Activated T-cell treated with anti-CD3 and anti-CD28 coated beads, Interleukin-2, amount 50 U/mL, for 24 hours (primary cell): ENCODE measurements around the gene NAPB.
"Not testable (repeated sequence)": the region's sequence is repeated elsewhere in the genome, so short reads cannot be mapped to it uniquely, and the experiment has no call there.

Source experiments
- DNase-seq: peaks from one replicate; pipeline ENCODE4 v3.0.0-alpha.2; 2020
- H3K27ac Mint-ChIP-seq: 2 replicates; pipeline ENCODE4 v1.8.0; 2020; ENCODE audit warnings: mild to moderate bottlenecking, mixed read lengths
- H3K27me3 Mint-ChIP-seq: 2 replicates; pipeline ENCODE4 v1.8.0; 2020; ENCODE audit warnings: mixed read lengths
- H3K36me3 Mint-ChIP-seq: 2 replicates; pipeline ENCODE4 v1.8.0; 2020; ENCODE audit warnings: low read depth, mixed read lengths
- H3K4me1 Mint-ChIP-seq: 2 replicates; pipeline ENCODE4 v1.8.0; 2020; ENCODE audit warnings: low read depth, mixed read lengths
- H3K4me3 Mint-ChIP-seq: 2 replicates; pipeline ENCODE4 v1.8.0; 2020; ENCODE audit warnings: mild to moderate bottlenecking, moderate library complexity, mixed read lengths
- H3K9me3 Mint-ChIP-seq: 2 replicates; pipeline ENCODE4 v1.8.0; 2020; ENCODE audit warnings: mixed read lengths

Gene NAPB

DNA sequence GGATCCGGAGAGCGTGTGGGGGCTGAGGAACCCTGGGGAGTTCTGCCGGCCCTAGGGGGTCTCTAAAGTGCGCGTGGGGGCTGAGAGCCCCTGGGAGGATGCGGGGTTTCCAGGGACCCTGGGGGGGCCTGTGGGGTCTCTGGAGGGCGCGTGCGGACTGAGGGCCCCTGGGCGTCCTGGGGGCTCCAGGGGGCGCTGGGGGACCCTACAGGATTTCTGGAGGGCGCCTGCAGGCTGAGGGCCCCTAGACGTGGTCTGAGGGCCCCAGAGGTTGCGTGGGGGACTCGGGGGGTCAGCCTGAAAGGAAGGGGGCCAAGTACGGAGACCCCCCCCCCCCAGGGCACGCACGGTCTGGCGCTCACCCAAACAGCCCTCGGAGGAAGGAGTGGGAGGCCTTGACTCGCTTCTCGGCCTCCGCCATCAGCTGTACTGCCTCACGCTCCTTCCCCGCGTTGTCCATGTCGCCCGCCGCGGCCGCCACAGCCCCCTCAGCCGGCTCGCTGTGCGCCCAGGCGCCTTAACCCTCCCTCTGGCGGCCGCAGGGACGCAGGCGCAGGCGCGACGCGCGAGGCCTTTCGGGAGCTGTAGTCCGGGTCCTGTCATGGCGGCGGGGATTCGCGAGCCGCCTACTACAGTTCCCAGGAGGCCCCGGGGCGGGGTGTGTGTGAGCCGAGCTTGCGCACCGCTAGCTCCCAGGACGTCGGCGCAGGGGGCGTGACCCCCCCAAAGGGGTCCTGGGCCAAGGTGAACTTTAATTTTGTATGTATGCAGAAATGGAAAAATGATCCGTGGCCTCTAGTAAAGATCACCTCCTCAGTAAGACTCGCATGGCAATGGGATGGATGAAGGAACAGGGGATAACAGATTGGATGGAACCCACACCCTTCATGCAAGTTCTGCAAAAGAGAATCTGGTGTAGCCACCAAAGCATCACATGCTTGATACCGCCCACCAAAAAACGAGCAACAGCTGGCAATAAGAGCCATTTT, at the start of gene NAPB:
TSS of gene NAPB (minus strand) at position 546 of the 989 bp plus-strand sequence. CDS start at position 460, 86 bp downstream.
- DNase-seq = peak; percentile 93
- Mint-ChIP-seq H3K36me3 (peaks cover 4% of the 10 kb centered on the region), H3K4me1 (peaks cover 36% of the 10 kb centered on the region), H3K9me3 (no peaks in the 10 kb centered on the region), H3K27me3 (peaks cover 16% of the 10 kb centered on the region), H3K27ac (peak within 1 kb of the TSS; percentile 86), H3K4me3 (peak within 1 kb of the TSS; percentile 87)

DNA sequence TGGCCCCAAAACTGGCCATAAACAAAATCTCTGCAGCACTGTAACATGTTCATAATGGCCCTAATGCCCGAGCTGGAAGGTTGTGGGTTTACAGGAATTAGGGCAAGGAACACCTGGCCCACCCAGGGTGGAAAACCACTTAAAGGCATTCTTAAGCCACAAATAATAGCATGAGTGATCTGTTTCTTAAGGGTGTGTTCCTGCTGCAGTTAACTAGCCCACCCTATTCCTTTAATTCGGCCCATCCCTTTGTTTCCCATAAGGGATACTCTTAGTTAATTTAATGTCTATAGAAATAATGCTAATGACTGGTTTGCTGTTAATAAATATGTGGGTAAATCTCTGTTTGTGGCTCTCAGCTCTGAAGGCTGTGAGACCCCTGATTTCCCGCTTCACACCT, 45.7 kb upstream of the NAPB start:
- not testable (repeated sequence) for DNase-seq, H3K36me3 Mint-ChIP-seq, H3K27ac Mint-ChIP-seq, H3K4me1 Mint-ChIP-seq, H3K4me3 Mint-ChIP-seq
- peaks cover 23% of the 10 kb centered on the region for H3K9me3 Mint-ChIP-seq
- H3K27me3 Mint-ChIP-seq = peaks cover 58% of the 10 kb centered on the region

DNA sequence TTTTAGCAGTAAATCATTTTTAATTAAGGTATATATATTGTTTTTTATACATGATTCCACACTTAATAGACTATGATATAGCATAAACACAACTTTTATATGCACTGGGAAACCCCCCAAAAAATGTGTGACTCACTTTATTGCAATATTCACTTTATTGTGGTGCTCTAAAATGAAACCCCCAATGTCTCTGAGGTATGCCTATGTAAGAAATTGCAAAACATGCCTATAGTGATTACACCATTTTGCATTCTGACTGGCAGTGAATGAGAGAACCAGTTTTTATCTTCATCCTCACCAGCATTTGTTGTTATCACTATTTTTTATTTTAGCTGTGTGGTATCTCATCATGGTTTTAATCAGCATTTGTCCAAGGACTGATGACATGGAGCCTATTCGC, 39.9 kb upstream of the NAPB start:
- H3K27ac Mint-ChIP-seq = no peak overlapping the region
- H3K36me3 Mint-ChIP-seq = no peaks in the 10 kb centered on the region
- H3K27me3 Mint-ChIP-seq = peaks cover 26% of the 10 kb centered on the region
- peaks cover 7% of the 10 kb centered on the region for H3K4me1 Mint-ChIP-seq
- peaks cover 10% of the 10 kb centered on the region for H3K9me3 Mint-ChIP-seq
- no peak overlapping the region for H3K4me3 Mint-ChIP-seq
- no peak for DNase-seq

DNA sequence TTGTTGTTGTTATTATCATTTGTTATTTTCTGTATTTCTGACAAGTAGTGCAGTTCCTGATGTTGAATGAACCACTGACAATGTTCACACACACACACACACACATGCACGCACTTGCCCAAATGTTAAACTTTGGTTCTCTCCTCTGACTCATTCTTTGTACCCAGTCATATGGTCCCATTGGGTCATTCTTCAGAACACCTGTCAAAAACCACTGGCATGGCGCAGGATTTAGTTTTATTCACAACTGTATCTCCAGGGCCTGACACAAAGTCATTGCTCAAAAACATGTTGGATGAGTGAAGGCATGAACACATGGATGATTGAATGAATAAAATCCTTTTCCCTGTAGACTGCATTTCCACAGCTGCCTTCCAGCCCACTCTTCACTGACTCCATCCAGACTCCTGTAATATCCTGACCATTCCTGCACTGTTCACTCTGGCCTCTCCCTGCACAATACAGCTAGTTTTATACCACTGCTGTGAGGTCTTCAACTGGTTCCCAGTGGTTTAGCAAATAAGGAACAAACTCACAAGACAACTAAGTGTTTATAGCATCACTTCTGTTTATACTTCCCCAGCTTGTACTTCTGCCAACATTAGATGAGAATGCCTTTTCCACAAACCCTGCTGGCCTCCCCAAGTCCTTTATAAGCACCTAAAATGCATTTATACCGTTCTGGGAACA, 38.3 kb upstream of the NAPB start:
- Mint-ChIP-seq H3K27me3 (peaks cover 15% of the 10 kb centered on the region), H3K27ac (no peak overlapping the region), H3K36me3 (no peaks in the 10 kb centered on the region), H3K4me3 (no peak overlapping the region), H3K4me1 (peaks cover 12% of the 10 kb centered on the region), H3K9me3 (no peaks in the 10 kb centered on the region)
- no peak for DNase-seq

DNA sequence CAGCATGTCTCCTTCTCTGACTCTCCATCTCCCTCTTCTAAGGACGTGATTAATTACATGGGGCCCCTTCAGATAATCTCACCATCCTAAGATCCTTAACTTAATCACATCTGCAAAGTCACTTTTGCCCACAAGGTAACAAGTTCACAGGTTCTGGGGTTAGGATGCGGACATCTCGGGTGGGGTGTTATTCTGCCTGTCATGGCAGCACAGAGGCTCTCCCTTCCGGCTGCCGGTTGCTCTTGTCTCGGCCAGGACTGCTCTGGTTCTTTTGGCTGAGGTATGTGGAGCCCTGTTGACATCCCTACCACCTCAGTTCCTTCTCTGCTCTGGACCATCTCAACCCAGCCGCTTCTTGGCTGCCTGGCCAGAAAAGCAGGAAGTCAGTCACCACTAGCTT, 35.6 kb upstream of the NAPB start:
- Mint-ChIP-seq H3K27ac (no peak overlapping the region), H3K9me3 (no peaks in the 10 kb centered on the region), H3K36me3 (no peaks in the 10 kb centered on the region), H3K4me1 (peaks cover 12% of the 10 kb centered on the region), H3K27me3 (no peaks in the 10 kb centered on the region), H3K4me3 (no peak overlapping the region)
- no peak for DNase-seq

DNA sequence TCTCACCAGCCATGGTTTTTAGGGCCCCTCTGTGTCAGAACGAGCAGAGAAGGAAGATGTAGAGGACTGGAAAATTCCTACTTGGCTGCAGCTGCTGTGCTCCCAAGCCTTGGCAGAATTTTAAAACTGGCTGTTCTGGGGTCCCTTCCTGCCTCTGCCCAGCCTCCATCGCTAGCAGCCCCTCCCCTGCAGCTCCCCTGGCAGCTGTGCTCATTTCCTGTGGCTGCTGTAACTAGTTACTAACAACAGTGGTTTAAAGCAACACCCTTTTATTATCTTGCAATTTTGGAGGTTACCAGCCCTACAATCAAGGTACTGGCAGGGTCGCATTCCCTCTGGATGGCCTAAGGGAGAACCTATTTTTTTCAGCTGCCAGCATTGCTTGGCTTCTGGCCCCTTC, 35.1 kb upstream of the NAPB start:
- Mint-ChIP-seq H3K9me3 (no peaks in the 10 kb centered on the region), H3K4me3 (no peak overlapping the region), H3K27me3 (no peaks in the 10 kb centered on the region), H3K36me3 (no peaks in the 10 kb centered on the region), H3K4me1 (peaks cover 12% of the 10 kb centered on the region), H3K27ac (no peak overlapping the region)
- DNase-seq = no peak

DNA sequence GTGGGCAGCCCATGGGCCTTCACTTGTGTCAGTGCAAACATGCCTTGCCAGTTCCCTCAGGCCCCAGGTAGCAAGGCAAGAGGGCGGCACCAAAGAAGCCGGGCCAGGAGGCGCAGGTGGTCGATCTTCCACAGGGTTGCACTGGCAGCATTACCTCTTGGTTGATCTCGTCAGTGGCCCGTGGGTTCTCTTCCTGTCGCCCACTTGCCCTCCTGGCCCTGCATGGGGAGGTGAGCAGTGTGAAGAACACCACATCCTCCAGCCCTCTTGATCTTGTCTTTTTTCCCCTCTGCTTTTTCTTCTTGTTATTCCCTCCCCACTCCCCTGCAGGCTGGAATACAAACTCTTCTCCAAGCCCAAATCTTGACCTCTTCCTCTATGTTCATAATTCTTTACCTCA, 34.4 kb upstream of the NAPB start:
- Mint-ChIP-seq H3K4me1 (peaks cover 12% of the 10 kb centered on the region), H3K27ac (no peak overlapping the region), H3K9me3 (no peaks in the 10 kb centered on the region), H3K27me3 (no peaks in the 10 kb centered on the region), H3K4me3 (no peak overlapping the region), H3K36me3 (no peaks in the 10 kb centered on the region)
- DNase-seq = no peak

DNA sequence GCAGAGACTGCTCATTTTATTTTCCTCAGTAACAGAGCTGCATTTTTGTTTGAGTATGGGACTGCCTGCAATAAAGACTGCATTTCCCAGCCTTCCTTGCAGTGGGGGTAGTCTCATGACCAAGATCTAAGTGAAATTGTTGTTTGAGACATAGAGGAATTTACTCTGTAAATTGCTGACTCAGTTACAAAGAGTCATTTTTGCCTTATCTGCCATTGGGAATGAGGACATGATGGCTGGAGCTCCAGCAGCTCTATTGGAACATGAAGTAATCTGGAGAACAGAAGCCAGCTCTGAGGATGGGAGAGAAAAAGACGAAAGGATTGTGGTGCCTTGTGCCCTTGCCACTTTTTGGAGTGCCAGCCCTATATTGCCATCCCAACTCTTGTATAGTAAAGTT, 33.5 kb upstream of the NAPB start:
- peaks cover 12% of the 10 kb centered on the region for H3K4me1 Mint-ChIP-seq
- no peak for DNase-seq
- H3K9me3 Mint-ChIP-seq = no peaks in the 10 kb centered on the region
- no peaks in the 10 kb centered on the region for H3K36me3 Mint-ChIP-seq
- H3K27me3 Mint-ChIP-seq = no peaks in the 10 kb centered on the region
- H3K27ac Mint-ChIP-seq = no peak overlapping the region
- H3K4me3 Mint-ChIP-seq = no peak overlapping the region

DNA sequence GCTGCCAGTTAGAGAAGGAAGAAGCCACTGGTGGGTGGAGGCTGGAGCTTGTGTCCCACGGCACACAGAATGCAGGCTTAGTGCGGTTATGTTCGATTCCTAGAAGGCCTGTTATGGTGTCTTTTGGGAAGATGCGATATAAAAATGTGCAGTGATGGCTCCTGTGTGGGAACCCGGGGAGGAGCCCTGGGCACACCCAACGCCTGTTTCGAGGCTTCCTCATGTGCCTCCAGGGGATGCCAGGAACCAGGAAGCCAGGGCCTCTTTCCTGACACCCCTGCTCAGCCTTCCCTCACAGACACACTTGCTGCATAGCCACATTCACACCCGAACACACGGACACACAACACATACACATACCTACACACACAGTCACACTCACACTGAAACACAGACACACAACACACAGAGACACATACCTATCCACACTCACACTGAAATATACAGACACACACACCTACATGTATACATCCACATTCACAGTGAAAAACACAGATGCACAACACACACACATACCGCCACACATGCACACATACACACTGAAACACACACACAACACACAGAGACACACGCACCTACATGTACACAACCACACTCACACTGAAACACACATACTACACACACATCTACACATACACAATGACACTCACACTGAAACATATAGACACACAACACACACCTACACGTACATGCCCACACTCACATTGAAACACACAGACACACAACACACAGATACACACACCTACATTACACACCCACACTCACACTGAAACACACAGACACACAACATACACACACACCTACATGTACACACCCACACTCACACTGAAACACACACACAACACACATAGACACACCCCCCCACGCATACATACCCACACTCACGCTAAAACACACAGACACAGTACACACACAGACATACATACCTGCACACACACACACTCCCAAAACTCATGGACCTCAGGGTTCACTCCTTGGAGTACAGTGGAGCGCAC, 32.6 kb upstream of the NAPB start:
- Mint-ChIP-seq H3K9me3 (no peaks in the 10 kb centered on the region), H3K4me3 (no peak overlapping the region), H3K36me3 (no peaks in the 10 kb centered on the region), H3K4me1 (peaks cover 12% of the 10 kb centered on the region), H3K27me3 (no peaks in the 10 kb centered on the region), H3K27ac (no peak overlapping the region)
- DNase-seq = no peak

DNA sequence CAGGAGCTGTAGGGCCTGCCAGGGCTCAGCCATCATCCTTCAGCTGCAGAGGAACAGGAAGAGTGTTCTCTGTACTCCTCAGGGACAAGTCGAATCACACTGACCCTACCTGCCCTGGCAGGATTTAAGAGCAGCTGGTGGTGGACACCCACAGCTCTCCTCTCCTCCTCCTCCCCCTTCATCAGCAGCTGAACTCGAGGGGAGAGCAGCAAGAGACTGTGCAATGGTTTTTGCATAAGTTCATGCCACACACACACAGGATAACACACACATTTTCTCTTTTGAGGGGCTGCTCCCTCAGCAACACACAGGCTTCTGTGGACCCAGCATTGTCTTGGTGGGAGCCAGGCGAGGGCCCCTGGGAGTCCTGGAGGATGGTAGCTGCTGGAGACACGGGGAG, 31.5 kb upstream of the NAPB start, which contains the start of gene CST11:
TSS of gene CST11 (minus strand) at position 101 of the 400 bp plus-strand sequence. CDS start at position 36, 65 bp downstream.
- DNase-seq = no peak
- H3K36me3 Mint-ChIP-seq = no peaks in the 10 kb centered on the region
- H3K27ac Mint-ChIP-seq = no peak within 1 kb of the TSS
- peaks cover 12% of the 10 kb centered on the region for H3K4me1 Mint-ChIP-seq
- no peaks in the 10 kb centered on the region for H3K9me3 Mint-ChIP-seq
- H3K27me3 Mint-ChIP-seq = no peaks in the 10 kb centered on the region
- H3K4me3 Mint-ChIP-seq = no peak within 1 kb of the TSS

DNA sequence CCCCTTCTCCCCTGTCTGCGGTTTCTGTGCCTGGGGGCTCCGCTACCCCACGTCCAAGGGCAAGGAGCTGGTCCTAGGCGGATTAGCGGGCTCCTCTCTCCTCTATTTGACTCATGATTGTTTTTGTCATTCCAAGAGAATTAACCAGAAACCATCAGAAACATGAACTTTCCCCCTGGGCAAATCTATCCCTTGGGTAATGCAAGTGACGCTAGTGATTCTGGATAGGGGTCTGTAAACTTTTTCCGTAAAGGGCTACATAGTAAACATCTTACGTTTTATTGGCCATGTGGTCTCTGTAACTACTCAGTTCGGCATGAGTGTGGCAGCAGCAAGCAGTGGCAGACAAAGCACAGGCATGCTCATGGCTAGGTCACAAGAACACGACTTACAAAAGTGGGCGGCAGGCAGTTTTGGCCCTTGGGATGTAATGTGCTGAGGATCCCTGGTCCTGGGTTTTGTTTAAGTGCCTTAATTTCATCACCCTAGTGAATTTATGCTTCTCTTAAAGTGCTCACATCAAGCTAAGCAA, 30.7 kb upstream of the NAPB start:
- H3K27ac Mint-ChIP-seq = no peak overlapping the region
- no peaks in the 10 kb centered on the region for H3K27me3 Mint-ChIP-seq
- H3K9me3 Mint-ChIP-seq = no peaks in the 10 kb centered on the region
- peaks cover 11% of the 10 kb centered on the region for H3K4me1 Mint-ChIP-seq
- no peak for DNase-seq
- no peaks in the 10 kb centered on the region for H3K36me3 Mint-ChIP-seq
- H3K4me3 Mint-ChIP-seq = no peak overlapping the region

DNA sequence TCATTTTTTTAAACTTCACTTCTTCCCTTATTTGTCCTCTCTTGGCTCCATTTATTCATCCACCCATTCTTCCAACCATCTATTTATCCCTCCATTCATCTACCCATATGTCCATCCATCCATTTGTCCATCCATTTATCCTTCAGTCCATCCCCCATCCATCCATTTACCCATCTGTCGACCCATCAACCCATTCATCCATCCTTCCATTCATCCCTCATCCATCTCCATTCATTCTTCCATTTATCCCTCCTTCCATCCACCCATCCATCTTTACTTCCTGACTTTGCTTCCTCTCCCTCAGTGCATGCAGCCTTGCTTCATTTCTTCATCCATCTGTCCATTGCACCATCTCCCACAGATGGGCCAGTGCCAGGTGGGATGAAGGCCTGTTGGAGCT, 29.6 kb upstream of the NAPB start:
- peaks cover 1% of the 10 kb centered on the region for H3K4me1 Mint-ChIP-seq
- no peak for DNase-seq
- no peak overlapping the region for H3K4me3 Mint-ChIP-seq
- no peaks in the 10 kb centered on the region for H3K9me3 Mint-ChIP-seq
- no peak overlapping the region for H3K27ac Mint-ChIP-seq
- H3K27me3 Mint-ChIP-seq = no peaks in the 10 kb centered on the region
- H3K36me3 Mint-ChIP-seq = no peaks in the 10 kb centered on the region

DNA sequence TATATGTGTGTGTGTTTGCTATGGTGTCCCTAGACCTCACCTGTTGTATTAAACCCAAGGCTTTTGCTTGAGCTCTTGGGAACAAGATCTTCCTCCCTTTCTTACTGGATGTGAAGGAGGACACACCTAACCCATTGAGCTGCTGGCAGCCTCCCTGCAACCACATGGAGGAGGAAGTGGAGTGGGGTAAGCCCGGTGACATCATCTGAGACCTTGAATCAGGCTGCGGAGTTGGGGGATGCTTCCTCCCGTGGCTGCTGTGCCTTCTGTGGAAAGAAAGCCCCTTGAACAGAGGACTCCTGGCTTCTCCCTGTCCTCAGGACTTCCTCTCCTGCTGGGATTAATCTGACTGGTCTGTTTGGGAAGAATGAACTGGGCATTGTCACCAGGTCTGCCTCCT, 28.1 kb upstream of the NAPB start:
- DNase-seq = no peak

DNA sequence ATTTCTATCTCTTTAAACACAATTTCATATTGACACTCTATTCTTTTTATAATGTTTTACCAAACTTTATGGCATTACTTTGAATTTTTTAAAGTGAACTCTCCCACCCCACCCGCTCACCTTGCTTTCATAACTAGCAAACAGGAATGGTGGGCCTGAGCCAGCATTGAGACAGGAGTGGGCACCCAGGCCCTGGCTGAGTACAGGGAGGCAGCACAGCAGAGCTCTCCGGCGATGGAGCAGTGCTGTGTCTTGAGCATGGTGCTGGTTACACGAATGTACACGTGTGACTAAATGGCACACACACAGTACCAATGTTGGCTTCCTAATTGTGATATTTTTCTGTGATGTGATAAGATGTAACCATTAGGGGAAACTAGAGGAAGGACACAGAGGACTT, 26.9 kb upstream of the NAPB start:
- no peaks in the 10 kb centered on the region for H3K9me3 Mint-ChIP-seq
- no peak overlapping the region for H3K4me3 Mint-ChIP-seq
- H3K36me3 Mint-ChIP-seq = no peaks in the 10 kb centered on the region
- DNase-seq = no peak
- no peaks in the 10 kb centered on the region for H3K4me1 Mint-ChIP-seq
- no peak overlapping the region for H3K27ac Mint-ChIP-seq
- no peaks in the 10 kb centered on the region for H3K27me3 Mint-ChIP-seq

More for the DNA sequence above, 28.1 kb upstream of the NAPB start:
- H3K4me1 Mint-ChIP-seq = no peaks in the 10 kb centered on the region
- H3K4me3 Mint-ChIP-seq = no peak overlapping the region
- H3K36me3 Mint-ChIP-seq = no peaks in the 10 kb centered on the region
- no peaks in the 10 kb centered on the region for H3K27me3 Mint-ChIP-seq
- no peak overlapping the region for H3K27ac Mint-ChIP-seq
- H3K9me3 Mint-ChIP-seq = no peaks in the 10 kb centered on the region
